Neural cell (in vitro differentiated cells): ENCODE data around the gene PDGFA. TPM values are rescaled to one million over a fixed set of nuclear protein-coding genes. Genes with fewer than 3 reads are reported as not detected.

Experiments
- H2AFZ ChIP-seq: fragments of 200-600, 300-800 bp; sonication (generic), shearing (Covaris generic); 2 replicates; pipeline ENCODE4 v1.6.0; 2014; ENCODE audit warnings: low read depth, mild to moderate bottlenecking, antibody characterized with exemption, low read length, moderate library complexity
- H3F3A ChIP-seq: fragments of 200-600 bp; shearing (Covaris generic); 2 replicates; pipeline ENCODE4 v1.6.1; 2016; ENCODE audit warnings: mild to moderate bottlenecking, moderate library complexity, mixed read lengths, antibody characterized with exemption, low read length; ENCODE audit not compliant: insufficient read depth, poor library complexity, severe bottlenecking
- H3K27ac ChIP-seq: fragments of 200-600, 300-800 bp; sonication (generic), shearing (Covaris generic); 2 replicates; pipeline ENCODE4 v1.5.1; 2014; ENCODE audit warnings: mild to moderate bottlenecking, low read length, moderate library complexity
- H3K27me3 ChIP-seq: fragments of 300-800, 200-600 bp; sonication (generic), shearing (Covaris generic); 2 replicates; pipeline ENCODE4 v1.6.0; 2014; ENCODE audit warnings: mild to moderate bottlenecking, low read depth, low read length, moderate library complexity; ENCODE audit not compliant: insufficient read depth
- H3K36me3 ChIP-seq: fragments of 300-800, 200-600 bp; sonication (generic), shearing (Covaris generic); 2 replicates; pipeline ENCODE4 v1.5.1; 2014; ENCODE audit warnings: mild to moderate bottlenecking, antibody characterized with exemption, low read length, moderate library complexity; ENCODE audit not compliant: insufficient read depth
- H3K4me2 ChIP-seq: fragments of 300-800, 200-600 bp; sonication (generic), shearing (Covaris generic); 2 replicates; pipeline ENCODE4 v1.6.0; 2014; ENCODE audit warnings: mild to moderate bottlenecking, low read length
- H3K4me3 ChIP-seq: fragments of 300-800, 200-600 bp; sonication (generic), shearing (Covaris generic); 2 replicates; pipeline ENCODE4 v1.5.1; 2014; ENCODE audit warnings: mild to moderate bottlenecking, low read length, moderate library complexity
- H3K79me2 ChIP-seq: fragments of 200-600 bp; shearing (Covaris generic); replicated peaks from 2 replicates; pipeline ENCODE4 v1.6.0; 2014; ENCODE audit warnings: mild to moderate bottlenecking, low read length, moderate library complexity; ENCODE audit not compliant: insufficient read depth
- H3K9ac ChIP-seq: fragments of 300-800, 200-600 bp; sonication (generic), shearing (Covaris generic); 2 replicates; pipeline ENCODE4 v1.6.1; 2016; ENCODE audit warnings: mild to moderate bottlenecking, low read length, mixed read lengths
- H3K9me2 ChIP-seq: fragments of 200-600 bp; shearing (Covaris generic); 2 replicates; pipeline ENCODE4 v1.6.1; 2016; ENCODE audit warnings: mild to moderate bottlenecking, low read length, mixed read lengths; ENCODE audit not compliant: insufficient read depth
- H3K9me3 ChIP-seq: fragments of 200-600, 300-800 bp; sonication (generic), shearing (Covaris generic); 2 replicates; pipeline ENCODE4 v1.6.1; 2016; ENCODE audit warnings: mild to moderate bottlenecking, mixed run types, low read length, moderate library complexity, mixed read lengths
- H4K20me1 ChIP-seq: fragments of 200-600 bp; shearing (Covaris generic); 2 replicates; pipeline ENCODE4 v1.6.1; 2016; ENCODE audit warnings: mild to moderate bottlenecking, mixed run types; ENCODE audit not compliant: insufficient read depth
- EP300 ChIP-seq: fragments of 450-650 bp; conservative IDR thresholded peaks from 2 replicates; pipeline ENCODE4 v1.6.1; 2014; ENCODE audit warnings: antibody characterized with exemption, mild to moderate bottlenecking, moderate library complexity; ENCODE audit not compliant: poor library complexity, severe bottlenecking
- EZH2 ChIP-seq: fragments of 200-600, 300-800 bp; shearing (Covaris generic), sonication (generic); IDR thresholded peaks from 2 replicates; pipeline ENCODE4 v1.6.1; 2014; ENCODE audit warnings: antibody characterized with exemption, low read length, borderline replicate concordance, mild to moderate bottlenecking; ENCODE audit not compliant: insufficient read depth, poor library complexity, severe bottlenecking
- MXI1 ChIP-seq: fragments of 450-650 bp; conservative IDR thresholded peaks from 2 replicates; pipeline ENCODE4 v1.6.1; 2014; ENCODE audit warnings: antibody characterized with exemption, mild to moderate bottlenecking; ENCODE audit not compliant: poor library complexity, severe bottlenecking
- POLR2AphosphoS5 ChIP-seq: IDR thresholded peaks from 2 replicates; pipeline ENCODE4 v1.6.1; 2012
- RAD21 ChIP-seq: fragments of 450-650 bp; conservative IDR thresholded peaks from 2 replicates; pipeline ENCODE4 v1.6.1; 2014; ENCODE audit warnings: antibody characterized with exemption, mild to moderate bottlenecking, moderate library complexity
- SMC3 ChIP-seq: fragments of 450-650 bp; conservative IDR thresholded peaks from 2 replicates; pipeline ENCODE4 v1.6.1; 2014; ENCODE audit warnings: antibody characterized with exemption, mild to moderate bottlenecking, moderate library complexity; ENCODE audit not compliant: poor library complexity
- TAF1 ChIP-seq: IDR thresholded peaks from 2 replicates; pipeline ENCODE4 v1.6.1; 2012; ENCODE audit warnings: low read depth
- polyA plus RNA-seq: library from polyadenylated mRNA; depleted of rRNA; stranded (reverse); fragments of >200 nt; gene quantifications from 2 replicates; pipeline ENCODE4 v1.2.3, GENCODE V29; 2014
- TF ChIP-seq, protein P1 (sequence below): fragments of 450-650 bp; IDR thresholded peaks from 2 replicates; pipeline ENCODE4 v1.5.1; 2014; ENCODE audit warnings: antibody characterized with exemption, mild to moderate bottlenecking, moderate library complexity; ENCODE audit not compliant: poor library complexity, severe bottlenecking
- TF ChIP-seq, protein P2 (sequence below): IDR thresholded peaks from 2 replicates; pipeline ENCODE4 v1.6.1; 2012; ENCODE audit warnings: borderline replicate concordance

PDGFA gene
- polyA plus RNA-seq, 1 donor from 2014 or later: 4.1 TPM

DNA sequence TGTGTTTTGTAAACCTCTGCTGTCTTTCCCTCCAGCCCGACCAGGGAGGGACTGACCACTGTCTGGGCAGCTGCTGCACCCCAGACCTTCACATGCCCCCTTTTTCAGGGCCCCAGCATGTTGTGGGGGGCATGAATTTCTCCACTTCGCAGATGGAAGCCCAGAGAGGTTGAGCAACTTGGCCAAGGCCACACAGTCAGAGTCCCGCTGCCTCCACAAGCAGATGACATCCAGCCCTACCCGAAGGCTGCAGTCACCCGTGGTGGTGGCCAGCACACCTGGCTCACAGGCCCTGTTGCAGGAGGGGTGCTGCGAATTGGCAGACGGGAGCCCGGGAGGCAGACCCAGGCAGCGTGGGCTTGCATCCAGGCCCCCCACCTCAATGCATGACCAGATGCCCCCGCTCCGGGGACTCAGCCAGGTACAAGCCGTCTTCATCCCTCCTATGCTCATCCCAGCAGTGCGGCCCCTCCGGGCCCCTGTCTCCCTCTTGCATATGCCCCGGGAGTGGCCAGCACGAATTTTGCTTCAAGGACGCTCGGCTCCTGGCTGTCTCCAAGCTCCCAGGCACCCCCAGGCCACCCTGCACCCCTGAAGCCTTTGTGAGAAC, 36.0 kb upstream of the PDGFA start:
- peaks cover 3% of the 10 kb centered on the region for H3K9me3 ChIP-seq
- no peak for TF ChIP-seq MXI1

DNA sequence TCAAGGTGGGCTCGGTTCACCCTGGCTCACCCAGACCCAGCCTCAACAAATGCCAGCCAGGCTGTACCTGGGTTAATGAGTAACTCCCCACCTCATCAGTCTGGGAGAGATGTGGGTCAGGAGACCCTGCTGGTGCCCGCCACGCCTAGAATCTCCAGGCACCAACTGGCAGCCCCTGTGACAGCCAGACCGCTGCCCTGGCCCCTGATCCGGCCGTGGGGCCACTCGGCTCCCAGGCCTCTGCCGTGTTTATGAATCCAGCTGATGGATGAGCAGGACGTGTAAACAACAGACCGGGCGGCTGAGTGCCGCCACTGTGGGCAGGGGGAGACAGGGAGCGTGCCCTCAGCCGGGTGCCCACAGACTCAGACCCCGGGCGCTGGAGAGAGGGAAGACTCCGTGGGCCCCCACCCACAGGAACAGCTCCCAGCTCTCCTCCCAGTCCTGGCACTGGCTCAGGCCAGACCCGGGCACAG, 34.0 kb upstream of the PDGFA start:
- no peak overlapping the region for H3K27ac ChIP-seq
- no peak overlapping the region for H3K9ac ChIP-seq
- no peak overlapping the region for H3K4me2 ChIP-seq
- no peaks in the 10 kb centered on the region for H3K9me2 ChIP-seq
- H3K27me3 ChIP-seq: no peaks in the 10 kb centered on the region
- TF ChIP-seq SMC3 (no peak), EP300 (no peak), RAD21 (no peak), EZH2 (no peak), POLR2AphosphoS5 (no peak), MXI1 (no peak), TAF1 (no peak)
- TF ChIP-seq, protein P1, sequence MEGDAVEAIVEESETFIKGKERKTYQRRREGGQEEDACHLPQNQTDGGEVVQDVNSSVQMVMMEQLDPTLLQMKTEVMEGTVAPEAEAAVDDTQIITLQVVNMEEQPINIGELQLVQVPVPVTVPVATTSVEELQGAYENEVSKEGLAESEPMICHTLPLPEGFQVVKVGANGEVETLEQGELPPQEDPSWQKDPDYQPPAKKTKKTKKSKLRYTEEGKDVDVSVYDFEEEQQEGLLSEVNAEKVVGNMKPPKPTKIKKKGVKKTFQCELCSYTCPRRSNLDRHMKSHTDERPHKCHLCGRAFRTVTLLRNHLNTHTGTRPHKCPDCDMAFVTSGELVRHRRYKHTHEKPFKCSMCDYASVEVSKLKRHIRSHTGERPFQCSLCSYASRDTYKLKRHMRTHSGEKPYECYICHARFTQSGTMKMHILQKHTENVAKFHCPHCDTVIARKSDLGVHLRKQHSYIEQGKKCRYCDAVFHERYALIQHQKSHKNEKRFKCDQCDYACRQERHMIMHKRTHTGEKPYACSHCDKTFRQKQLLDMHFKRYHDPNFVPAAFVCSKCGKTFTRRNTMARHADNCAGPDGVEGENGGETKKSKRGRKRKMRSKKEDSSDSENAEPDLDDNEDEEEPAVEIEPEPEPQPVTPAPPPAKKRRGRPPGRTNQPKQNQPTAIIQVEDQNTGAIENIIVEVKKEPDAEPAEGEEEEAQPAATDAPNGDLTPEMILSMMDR: no peak
- TF ChIP-seq, protein P2, sequence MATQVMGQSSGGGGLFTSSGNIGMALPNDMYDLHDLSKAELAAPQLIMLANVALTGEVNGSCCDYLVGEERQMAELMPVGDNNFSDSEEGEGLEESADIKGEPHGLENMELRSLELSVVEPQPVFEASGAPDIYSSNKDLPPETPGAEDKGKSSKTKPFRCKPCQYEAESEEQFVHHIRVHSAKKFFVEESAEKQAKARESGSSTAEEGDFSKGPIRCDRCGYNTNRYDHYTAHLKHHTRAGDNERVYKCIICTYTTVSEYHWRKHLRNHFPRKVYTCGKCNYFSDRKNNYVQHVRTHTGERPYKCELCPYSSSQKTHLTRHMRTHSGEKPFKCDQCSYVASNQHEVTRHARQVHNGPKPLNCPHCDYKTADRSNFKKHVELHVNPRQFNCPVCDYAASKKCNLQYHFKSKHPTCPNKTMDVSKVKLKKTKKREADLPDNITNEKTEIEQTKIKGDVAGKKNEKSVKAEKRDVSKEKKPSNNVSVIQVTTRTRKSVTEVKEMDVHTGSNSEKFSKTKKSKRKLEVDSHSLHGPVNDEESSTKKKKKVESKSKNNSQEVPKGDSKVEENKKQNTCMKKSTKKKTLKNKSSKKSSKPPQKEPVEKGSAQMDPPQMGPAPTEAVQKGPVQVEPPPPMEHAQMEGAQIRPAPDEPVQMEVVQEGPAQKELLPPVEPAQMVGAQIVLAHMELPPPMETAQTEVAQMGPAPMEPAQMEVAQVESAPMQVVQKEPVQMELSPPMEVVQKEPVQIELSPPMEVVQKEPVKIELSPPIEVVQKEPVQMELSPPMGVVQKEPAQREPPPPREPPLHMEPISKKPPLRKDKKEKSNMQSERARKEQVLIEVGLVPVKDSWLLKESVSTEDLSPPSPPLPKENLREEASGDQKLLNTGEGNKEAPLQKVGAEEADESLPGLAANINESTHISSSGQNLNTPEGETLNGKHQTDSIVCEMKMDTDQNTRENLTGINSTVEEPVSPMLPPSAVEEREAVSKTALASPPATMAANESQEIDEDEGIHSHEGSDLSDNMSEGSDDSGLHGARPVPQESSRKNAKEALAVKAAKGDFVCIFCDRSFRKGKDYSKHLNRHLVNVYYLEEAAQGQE: no peak
- no peak overlapping the region for H3K4me3 ChIP-seq
- no peaks in the 10 kb centered on the region for H4K20me1 ChIP-seq
- H3K36me3 ChIP-seq: no peaks in the 10 kb centered on the region
- peaks cover 3% of the 10 kb centered on the region for H3K9me3 ChIP-seq
- no peaks in the 10 kb centered on the region for H3F3A ChIP-seq
- H2AFZ ChIP-seq: no peak overlapping the region
- H3K79me2 ChIP-seq: no peaks in the 10 kb centered on the region

More for the DNA sequence above, 36.0 kb upstream of the PDGFA start:
- H3K9ac ChIP-seq: no peak overlapping the region
- no peaks in the 10 kb centered on the region for H4K20me1 ChIP-seq
- no peaks in the 10 kb centered on the region for H3F3A ChIP-seq
- no peaks in the 10 kb centered on the region for H3K27me3 ChIP-seq
- no peak overlapping the region for H3K4me2 ChIP-seq
- H3K4me3 ChIP-seq: no peak overlapping the region
- no peaks in the 10 kb centered on the region for H3K9me2 ChIP-seq
- H2AFZ ChIP-seq: no peak overlapping the region
- no peak overlapping the region for H3K27ac ChIP-seq
- H3K36me3 ChIP-seq: no peaks in the 10 kb centered on the region
- H3K79me2 ChIP-seq: no peaks in the 10 kb centered on the region
